ENCODE data around the gene OLIG1.

GRCh38 chr21:33116676-33117075 is 46.7 kb downstream of the OLIG1 start:
- TF ChIP-seq CTCF (IDR thresholded peaks at IDR 0.05; ENCODE audit: low read depth, low read length) = no peak
- TF ChIP-seq EZH2phosphoT487 (IDR thresholded peaks at IDR 0.05; ENCODE audit: low read depth) = no peak
